IPS DF 19.7 (cell line): Measurements from ENCODE around the gene BIRC6.

Source experiments
- DNase-seq: peaks from one replicate; pipeline ENCODE4 v3.0.0-alpha.2; 2013; ENCODE audit warnings: low read depth, low spot score

BIRC6 gene

GRCh38 chr2:32372519-32373182 lies 15.8 kb downstream of the BIRC6 start:
- no peak for DNase-seq

- DNase-seq: no peak
Measured at GRCh38 chr2:32375228-32375892, 18.5 kb downstream of the BIRC6 start.

- DNase-seq: no peak
Measured at GRCh38 chr2:32376756-32377155, 19.9 kb downstream of the BIRC6 start.

- no peak for DNase-seq
Measured at GRCh38 chr2:32377928-32378327, 21.1 kb downstream of the BIRC6 start.

GRCh38 chr2:32379352-32379751 lies 22.5 kb downstream of the BIRC6 start:
- DNase-seq: no peak

GRCh38 chr2:32383858-32384257 lies 27.0 kb downstream of the BIRC6 start:
- no peak for DNase-seq

GRCh38 chr2:32384529-32384928 lies 27.7 kb downstream of the BIRC6 start:
- no peak for DNase-seq

- no peak for DNase-seq
Measured at GRCh38 chr2:32386739-32387138, 29.9 kb downstream of the BIRC6 start.

GRCh38 chr2:32399221-32399620 lies 42.4 kb downstream of the BIRC6 start:
- DNase-seq: no peak

GRCh38 chr2:32402091-32402490 lies 45.3 kb downstream of the BIRC6 start:
- DNase-seq: no peak

- DNase-seq: no peak
Measured at GRCh38 chr2:32403782-32404181, 47.0 kb downstream of the BIRC6 start.

GRCh38 chr2:32404691-32405090 lies 47.9 kb downstream of the BIRC6 start:
- DNase-seq: no peak

GRCh38 chr2:32416519-32416918 lies 59.7 kb downstream of the BIRC6 start:
- no peak for DNase-seq

GRCh38 chr2:32417659-32418058 lies 60.8 kb downstream of the BIRC6 start:
- no peak for DNase-seq

GRCh38 chr2:32418778-32419177 lies 62.0 kb downstream of the BIRC6 start:
- no peak for DNase-seq

- no peak for DNase-seq
Measured at GRCh38 chr2:32422133-32422532, 65.3 kb downstream of the BIRC6 start.

GRCh38 chr2:32423536-32423935 lies 66.7 kb downstream of the BIRC6 start:
- DNase-seq: no peak

GRCh38 chr2:32424739-32425138 lies 67.9 kb downstream of the BIRC6 start:
- no peak for DNase-seq

GRCh38 chr2:32425719-32426141 lies 68.9 kb downstream of the BIRC6 start:
- DNase-seq: no peak

- DNase-seq: no peak
Measured at GRCh38 chr2:32427672-32428610, 71.1 kb downstream of the BIRC6 start.

- DNase-seq: no peak
Measured at GRCh38 chr2:32430804-32431203, 74.0 kb downstream of the BIRC6 start.

GRCh38 chr2:32436150-32436549 lies 79.3 kb downstream of the BIRC6 start:
- DNase-seq: no peak
